ENCODE data around the gene BCL2L13.

The BCL2L13 gene

GRCh38 chr22:17638432-17639246 lies at the start of gene BCL2L13:
BCL2L13 (plus strand) TSS chr22:17638757; CDS start chr22:17655712, 16,955 bp downstream.
- H3K4me3 ChIP-seq (ENCODE audit: low read depth in 1 of 2, low read length in 2 of 2), result peak within 1 kb of the TSS; percentile 83 to 97
- H3K36me3 ChIP-seq (ENCODE audit: control insufficient read depth in 1 of 2, insufficient read depth in 2 of 2, low read length in 2 of 2), result no peaks in the 10 kb centered on the region
- peak within 1 kb of the TSS; percentile 83 to 100 for H3K9ac ChIP-seq (ENCODE audit: low read depth in 1 of 2, low read length in 2 of 2)
- no peaks in the 10 kb centered on the region for H3K9me3 ChIP-seq (ENCODE audit: control insufficient read depth in 1 of 2, low read length in 2 of 2)
- peak within 1 kb of the TSS; percentile 99 for H3K27ac ChIP-seq (ENCODE audit: low read depth, low read length)
- peaks cover 12 to 13% of the 10 kb centered on the region in 2 donors for H3K4me1 ChIP-seq (ENCODE audit: control insufficient read depth in 1 of 2, insufficient read depth in 2 of 2, low read length in 2 of 2)
- H3K27me3 ChIP-seq (ENCODE audit: control insufficient read depth in 1 of 2, insufficient read depth in 2 of 2, low read length in 2 of 2), result no peaks in the 10 kb centered on the region

GRCh38 chr22:17589810-17590375 lies 48.7 kb upstream of the BCL2L13 start:
- no peaks in the 10 kb centered on the region for H3K27me3 ChIP-seq (ENCODE audit: control insufficient read depth in 1 of 2, insufficient read depth in 2 of 2, low read length in 2 of 2)
- no peaks in the 10 kb centered on the region for H3K4me1 ChIP-seq (ENCODE audit: control insufficient read depth in 1 of 2, insufficient read depth in 2 of 2, low read length in 2 of 2)
- no peak overlapping the region for H3K9ac ChIP-seq (ENCODE audit: low read depth in 1 of 2, low read length in 2 of 2)
- H3K4me3 ChIP-seq (ENCODE audit: low read depth in 1 of 2, low read length in 2 of 2), result no peak overlapping the region
- H3K9me3 ChIP-seq (ENCODE audit: control insufficient read depth in 1 of 2, low read length in 2 of 2), result no peaks in the 10 kb centered on the region
- H3K27ac ChIP-seq (ENCODE audit: low read depth, low read length), result no peak overlapping the region
- peaks cover 32 to 48% of the 10 kb centered on the region in 2 donors for H3K36me3 ChIP-seq (ENCODE audit: control insufficient read depth in 1 of 2, insufficient read depth in 2 of 2, low read length in 2 of 2)

- H3K4me3 ChIP-seq (ENCODE audit: low read depth in 1 of 2, low read length in 2 of 2), result no peak overlapping the region
- no peak overlapping the region for H3K9ac ChIP-seq (ENCODE audit: low read depth in 1 of 2, low read length in 2 of 2)
- H3K27me3 ChIP-seq (ENCODE audit: control insufficient read depth in 1 of 2, insufficient read depth in 2 of 2, low read length in 2 of 2), result no peaks in the 10 kb centered on the region
- H3K4me1 ChIP-seq (ENCODE audit: control insufficient read depth in 1 of 2, insufficient read depth in 2 of 2, low read length in 2 of 2), result no peaks in the 10 kb centered on the region
- no peak overlapping the region for H3K27ac ChIP-seq (ENCODE audit: low read depth, low read length)
- no peaks in the 10 kb centered on the region for H3K9me3 ChIP-seq (ENCODE audit: control insufficient read depth in 1 of 2, low read length in 2 of 2)
- peaks cover 32 to 54% of the 10 kb centered on the region in 2 donors for H3K36me3 ChIP-seq (ENCODE audit: control insufficient read depth in 1 of 2, insufficient read depth in 2 of 2, low read length in 2 of 2)
Observed at GRCh38 chr22:17590586-17590985, 48.0 kb upstream of the BCL2L13 start.

GRCh38 chr22:17592201-17592600 lies 46.4 kb upstream of the BCL2L13 start:
- Histone ChIP-seq H3K9ac (ENCODE audit: low read depth in 1 of 2, low read length in 2 of 2) (no peak overlapping the region), H3K9me3 (ENCODE audit: control insufficient read depth in 1 of 2, low read length in 2 of 2) (no peaks in the 10 kb centered on the region), H3K4me3 (ENCODE audit: low read depth in 1 of 2, low read length in 2 of 2) (no peak overlapping the region), H3K4me1 (ENCODE audit: control insufficient read depth in 1 of 2, insufficient read depth in 2 of 2, low read length in 2 of 2) (no peaks in the 10 kb centered on the region), H3K27me3 (ENCODE audit: control insufficient read depth in 1 of 2, insufficient read depth in 2 of 2, low read length in 2 of 2) (no peaks in the 10 kb centered on the region), H3K36me3 (ENCODE audit: control insufficient read depth in 1 of 2, insufficient read depth in 2 of 2, low read length in 2 of 2) (peaks cover 39 to 70% of the 10 kb centered on the region in 2 donors), H3K27ac (ENCODE audit: low read depth, low read length) (no peak overlapping the region)

GRCh38 chr22:17596226-17596625 lies 42.3 kb upstream of the BCL2L13 start:
- Histone ChIP-seq H3K4me3 (ENCODE audit: low read depth in 1 of 2, low read length in 2 of 2) (no peak overlapping the region), H3K27ac (ENCODE audit: low read depth, low read length) (no peak overlapping the region), H3K36me3 (ENCODE audit: control insufficient read depth in 1 of 2, insufficient read depth in 2 of 2, low read length in 2 of 2) (peaks cover 51 to 89% of the 10 kb centered on the region in 2 donors), H3K9me3 (ENCODE audit: control insufficient read depth in 1 of 2, low read length in 2 of 2) (no peaks in the 10 kb centered on the region), H3K27me3 (ENCODE audit: control insufficient read depth in 1 of 2, insufficient read depth in 2 of 2, low read length in 2 of 2) (no peaks in the 10 kb centered on the region), H3K4me1 (ENCODE audit: control insufficient read depth in 1 of 2, insufficient read depth in 2 of 2, low read length in 2 of 2) (no peaks in the 10 kb centered on the region), H3K9ac (ENCODE audit: low read depth in 1 of 2, low read length in 2 of 2) (no peak overlapping the region)

- Histone ChIP-seq H3K27me3 (ENCODE audit: control insufficient read depth in 1 of 2, insufficient read depth in 2 of 2, low read length in 2 of 2) (no peaks in the 10 kb centered on the region), H3K4me3 (ENCODE audit: low read depth in 1 of 2, low read length in 2 of 2) (no peak overlapping the region), H3K4me1 (ENCODE audit: control insufficient read depth in 1 of 2, insufficient read depth in 2 of 2, low read length in 2 of 2) (no peaks in the 10 kb centered on the region), H3K9ac (ENCODE audit: low read depth in 1 of 2, low read length in 2 of 2) (no peak overlapping the region), H3K27ac (ENCODE audit: low read depth, low read length) (no peak overlapping the region), H3K9me3 (ENCODE audit: control insufficient read depth in 1 of 2, low read length in 2 of 2) (no peaks in the 10 kb centered on the region), H3K36me3 (ENCODE audit: control insufficient read depth in 1 of 2, insufficient read depth in 2 of 2, low read length in 2 of 2) (peaks cover 47 to 81% of the 10 kb centered on the region in 2 donors)
Observed at GRCh38 chr22:17597217-17597616, 41.3 kb upstream of the BCL2L13 start.

GRCh38 chr22:17598318-17598717 lies 40.2 kb upstream of the BCL2L13 start:
- Histone ChIP-seq H3K9me3 (ENCODE audit: control insufficient read depth in 1 of 2, low read length in 2 of 2) (no peaks in the 10 kb centered on the region), H3K27ac (ENCODE audit: low read depth, low read length) (no peak overlapping the region), H3K27me3 (ENCODE audit: control insufficient read depth in 1 of 2, insufficient read depth in 2 of 2, low read length in 2 of 2) (no peaks in the 10 kb centered on the region), H3K36me3 (ENCODE audit: control insufficient read depth in 1 of 2, insufficient read depth in 2 of 2, low read length in 2 of 2) (peaks cover 40 to 72% of the 10 kb centered on the region in 2 donors), H3K4me3 (ENCODE audit: low read depth in 1 of 2, low read length in 2 of 2) (no peak overlapping the region), H3K4me1 (ENCODE audit: control insufficient read depth in 1 of 2, insufficient read depth in 2 of 2, low read length in 2 of 2) (no peaks in the 10 kb centered on the region), H3K9ac (ENCODE audit: low read depth in 1 of 2, low read length in 2 of 2) (no peak overlapping the region)

- no peaks in the 10 kb centered on the region for H3K9me3 ChIP-seq (ENCODE audit: control insufficient read depth in 1 of 2, low read length in 2 of 2)
- H3K27me3 ChIP-seq (ENCODE audit: control insufficient read depth in 1 of 2, insufficient read depth in 2 of 2, low read length in 2 of 2), result no peaks in the 10 kb centered on the region
- H3K27ac ChIP-seq (ENCODE audit: low read depth, low read length), result no peak overlapping the region
- peaks cover 26 to 57% of the 10 kb centered on the region in 2 donors for H3K36me3 ChIP-seq (ENCODE audit: control insufficient read depth in 1 of 2, insufficient read depth in 2 of 2, low read length in 2 of 2)
- H3K9ac ChIP-seq (ENCODE audit: low read depth in 1 of 2, low read length in 2 of 2), result no peak overlapping the region
- no peaks in the 10 kb centered on the region for H3K4me1 ChIP-seq (ENCODE audit: control insufficient read depth in 1 of 2, insufficient read depth in 2 of 2, low read length in 2 of 2)
- no peak overlapping the region for H3K4me3 ChIP-seq (ENCODE audit: low read depth in 1 of 2, low read length in 2 of 2)
Observed at GRCh38 chr22:17601031-17601430, 37.5 kb upstream of the BCL2L13 start.

- Histone ChIP-seq H3K9me3 (ENCODE audit: control insufficient read depth in 1 of 2, low read length in 2 of 2) (no peaks in the 10 kb centered on the region), H3K27ac (ENCODE audit: low read depth, low read length) (no peak overlapping the region), H3K4me1 (ENCODE audit: control insufficient read depth in 1 of 2, insufficient read depth in 2 of 2, low read length in 2 of 2) (no peaks in the 10 kb centered on the region), H3K36me3 (ENCODE audit: control insufficient read depth in 1 of 2, insufficient read depth in 2 of 2, low read length in 2 of 2) (peaks cover 14 to 50% of the 10 kb centered on the region in 2 donors), H3K9ac (ENCODE audit: low read depth in 1 of 2, low read length in 2 of 2) (no peak overlapping the region), H3K4me3 (ENCODE audit: low read depth in 1 of 2, low read length in 2 of 2) (no peak overlapping the region), H3K27me3 (ENCODE audit: control insufficient read depth in 1 of 2, insufficient read depth in 2 of 2, low read length in 2 of 2) (no peaks in the 10 kb centered on the region)
Observed at GRCh38 chr22:17603668-17604067, 34.9 kb upstream of the BCL2L13 start.

- Histone ChIP-seq H3K36me3 (ENCODE audit: control insufficient read depth in 1 of 2, insufficient read depth in 2 of 2, low read length in 2 of 2) (peaks cover 8 to 47% of the 10 kb centered on the region in 2 donors), H3K4me3 (ENCODE audit: low read depth in 1 of 2, low read length in 2 of 2) (no peak overlapping the region)
Observed at GRCh38 chr22:17606496-17606895, 32.1 kb upstream of the BCL2L13 start.

More at GRCh38 chr22:17606496-17606895, 32.1 kb upstream of the BCL2L13 start:
- H3K27me3 ChIP-seq (ENCODE audit: control insufficient read depth in 1 of 2, insufficient read depth in 2 of 2, low read length in 2 of 2), result no peaks in the 10 kb centered on the region
- no peaks in the 10 kb centered on the region for H3K9me3 ChIP-seq (ENCODE audit: control insufficient read depth in 1 of 2, low read length in 2 of 2)
- H3K27ac ChIP-seq (ENCODE audit: low read depth, low read length), result no peak overlapping the region
- no peaks in the 10 kb centered on the region for H3K4me1 ChIP-seq (ENCODE audit: control insufficient read depth in 1 of 2, insufficient read depth in 2 of 2, low read length in 2 of 2)
- no peak overlapping the region for H3K9ac ChIP-seq (ENCODE audit: low read depth in 1 of 2, low read length in 2 of 2)

Measured in duodenal mucosa (tissue), 2 donors.